IPS-NIHi7 (cell line): ENCODE results near the gene RFTN1.

ENCODE experiments used
- DNase-seq: peaks from one replicate; pipeline ENCODE4 v3.0.0; 2012; ENCODE audit warnings: mixed read lengths; ENCODE audit errors: extremely low spot score

The RFTN1 gene

GRCh38 chr3:16529264-16529663 lies 15.8 kb upstream of the RFTN1 start:
- DNase-seq = no peak

GRCh38 chr3:16528581-16528993 lies 15.1 kb upstream of the RFTN1 start:
- no peak for DNase-seq

GRCh38 chr3:16528106-16528505 lies 14.6 kb upstream of the RFTN1 start:
- DNase-seq = no peak

GRCh38 chr3:16524196-16524595 lies 10.7 kb upstream of the RFTN1 start:
- DNase-seq = no peak

- no peak for DNase-seq
Measured at GRCh38 chr3:16523778-16524177, 10.3 kb upstream of the RFTN1 start.

- no peak for DNase-seq
Measured at GRCh38 chr3:16522834-16523233, 9.3 kb upstream of the RFTN1 start.

GRCh38 chr3:16520970-16521881 lies 7.7 kb upstream of the RFTN1 start:
- DNase-seq = no peak

GRCh38 chr3:16520241-16520969 lies 6.9 kb upstream of the RFTN1 start:
- no peak for DNase-seq

GRCh38 chr3:16516695-16517481 lies 3.4 kb upstream of the RFTN1 start:
- DNase-seq = peak; percentile 57

GRCh38 chr3:16515885-16516420 lies 2.5 kb upstream of the RFTN1 start:
- DNase-seq = no peak

- no peak for DNase-seq
Measured at GRCh38 chr3:16514755-16515353, 1.4 kb upstream of the RFTN1 start.

- DNase-seq = no peak
Measured at GRCh38 chr3:16514021-16514700, 662 bp upstream of the RFTN1 start.

GRCh38 chr3:16512435-16513140 lies 911 bp downstream of the RFTN1 start:
- DNase-seq = peak; percentile 31

GRCh38 chr3:16511681-16512434 lies 1.6 kb downstream of the RFTN1 start:
- no peak for DNase-seq

- DNase-seq = no peak
Measured at GRCh38 chr3:16510620-16511319, 2.7 kb downstream of the RFTN1 start.

- DNase-seq = no peak
Measured at GRCh38 chr3:16509721-16510619, 3.5 kb downstream of the RFTN1 start.

GRCh38 chr3:16508591-16508995 lies 4.9 kb downstream of the RFTN1 start:
- DNase-seq = no peak

GRCh38 chr3:16508243-16508578 lies 5.3 kb downstream of the RFTN1 start:
- DNase-seq = no peak
